PC-9 (cell line): ENCODE measurements around the gene ASB1. TPM values are rescaled to one million over a fixed set of nuclear protein-coding genes. Genes with fewer than 3 reads are reported as not detected.

ENCODE experiments used
- BruUV-seq: library from RNA; stranded (reverse); fragments of 400-500 nt; replicated peaks from 2 replicates; lab custom pipeline; 2021; lab: Mats Ljungman, UMichigan
- CTCF ChIA-PET: fragments of 300-600 bp; sonication (Branson Sonifier 250); formaldehyde crosslinking; loops from one replicate; lab custom pipeline; 2022; ENCODE audit warnings: antibody characterized with exemption; lab: Charles Lee
- POLR2A ChIA-PET: fragments of 300-600 bp; sonication (Branson Sonifier 250); formaldehyde crosslinking; loops from one replicate; lab custom pipeline; 2022; ENCODE audit warnings: antibody characterized with exemption; ENCODE audit not compliant: unreplicated experiment; lab: Charles Lee
- DNase-seq, 2 experiments: peaks; one replicate each; pipeline versions ENCODE4 v3.0.0 to v3.0.0-alpha.2; 2015 to 2022; ENCODE audit warnings: mixed read lengths in 1 of 2
- H2AFZ ChIP-seq: fragments of 200-600 bp; sonication (generic); 2 replicates; pipeline ENCODE4 v1.8.1; 2017; ENCODE audit warnings: antibody characterized with exemption
- H3F3A ChIP-seq: fragments of 200-600 bp; sonication (generic); 2 replicates; pipeline ENCODE4 v1.8.1; 2017; ENCODE audit warnings: antibody characterized with exemption, mild to moderate bottlenecking, low read depth; ENCODE audit not compliant: insufficient read depth
- H3K27ac ChIP-seq: fragments of 200-600 bp; sonication (generic); 2 replicates; pipeline ENCODE4 v1.6.1; 2016; ENCODE audit warnings: mixed run types
- H3K27me3 ChIP-seq: fragments of 200-600 bp; sonication (generic); 2 replicates; pipeline ENCODE4 v1.6.1; 2016; ENCODE audit warnings: low read depth, mixed run types; ENCODE audit not compliant: insufficient read depth
- H3K36me3 ChIP-seq: fragments of 200-600 bp; sonication (generic); 2 replicates; pipeline ENCODE4 v1.6.1; 2016; ENCODE audit warnings: low read depth, mixed run types
- H3K4me1 ChIP-seq: fragments of 200-600 bp; sonication (generic); replicated peaks from 2 replicates; pipeline ENCODE4 v1.6.1; 2016; ENCODE audit warnings: mixed run types; ENCODE audit not compliant: insufficient read depth
- H3K4me2 ChIP-seq: fragments of 200-600 bp; sonication (generic); 2 replicates; pipeline ENCODE4 v1.6.1; 2017; ENCODE audit warnings: mixed run types
- H3K4me3 ChIP-seq: fragments of 200-600 bp; sonication (generic); 2 replicates; pipeline ENCODE4 v1.6.1; 2016; ENCODE audit warnings: mixed run types
- H3K79me2 ChIP-seq: fragments of 200-600 bp; sonication (generic); 2 replicates; pipeline ENCODE4 v1.6.1; 2017; ENCODE audit warnings: low read depth, mixed run types
- H3K9me2 ChIP-seq: fragments of 200-600 bp; sonication (generic); 2 replicates; pipeline ENCODE4 v1.8.1; 2017; ENCODE audit warnings: mild to moderate bottlenecking; ENCODE audit not compliant: insufficient read depth
- H3K9me3 ChIP-seq: fragments of 200-600 bp; sonication (generic); 2 replicates; pipeline ENCODE4 v1.8.1; 2016; ENCODE audit warnings: low read depth; ENCODE audit not compliant: insufficient read depth
- H4K20me1 ChIP-seq: fragments of 200-600 bp; sonication (generic); 2 replicates; pipeline ENCODE4 v1.8.1; 2017; ENCODE audit not compliant: insufficient read depth
- CTCF ChIP-seq: fragments of 200-600 bp; sonication (generic); conservative IDR thresholded peaks from 2 replicates; pipeline ENCODE4 v1.6.1; 2017; ENCODE audit warnings: mixed run types, antibody characterized with exemption, mild to moderate bottlenecking, moderate library complexity
- EZH2 ChIP-seq: fragments of 200-600 bp; sonication (generic); IDR thresholded peaks from 2 replicates; pipeline ENCODE4 v1.8.0; 2017; ENCODE audit warnings: antibody characterized with exemption, low read depth
- intact Hi-C: fragments of 100-400 bp; cut with micrococcal nuclease; formaldehyde crosslinking; loops from one replicate; pipeline ENCODE4 v1.10.0; 2022; ENCODE audit not compliant: unreplicated experiment
- total RNA-seq: library from RNA; stranded (reverse); gene quantifications from 2 replicates; pipeline ENCODE4 v1.2.3, GENCODE V29; 2021

The ASB1 gene
- total RNA-seq, 1 experiment from 2014 or later = 56.7 TPM

GRCh38 chr2:238379096-238379810, 47.5 kb upstream of the ASB1 start:
- peaks cover 26% of the 10 kb centered on the region for H3K4me1 ChIP-seq
- H3K27ac ChIP-seq = peak overlapping the region; percentile 58; the same call in 1 of the 2 replicates
- H3K9me2 ChIP-seq = no peaks in the 10 kb centered on the region
- no peak for TF ChIP-seq CTCF
- TF ChIP-seq EZH2 = no peak
- H3F3A ChIP-seq = peaks cover 22% of the 10 kb centered on the region
- H3K27me3 ChIP-seq = no peaks in the 10 kb centered on the region
- H3K4me2 ChIP-seq = peak overlapping the region; percentile 20
- BruUV-seq = no TSS peak
- H3K79me2 ChIP-seq = no peaks in the 10 kb centered on the region
- H3K4me3 ChIP-seq = no peak overlapping the region
- peak; percentile 31 to 41 for DNase-seq
- H3K36me3 ChIP-seq = no peaks in the 10 kb centered on the region
- CTCF ChIA-PET = no interaction called here
- H4K20me1 ChIP-seq = no peaks in the 10 kb centered on the region
- POLR2A ChIA-PET = interaction anchor here (0.6 kb wide), 1 partner anchor 89 kb away, joined by 9 read pairs; no protein-coding TSS in a partner anchor
- H2AFZ ChIP-seq = no peak overlapping the region
- intact Hi-C loops = no loop called here
- no peaks in the 10 kb centered on the region for H3K9me3 ChIP-seq

GRCh38 chr2:238380336-238380735, 46.4 kb upstream of the ASB1 start:
- Histone ChIP-seq H3K27me3 (no peaks in the 10 kb centered on the region), H3K9me3 (no peaks in the 10 kb centered on the region), H3K36me3 (no peaks in the 10 kb centered on the region), H2AFZ (no peak overlapping the region), H4K20me1 (no peaks in the 10 kb centered on the region), H3K4me3 (no peak overlapping the region), H3K4me2 (peak overlapping the region; percentile 70), H3F3A (peaks cover 22% of the 10 kb centered on the region), H3K4me1 (peaks cover 26% of the 10 kb centered on the region), H3K79me2 (no peaks in the 10 kb centered on the region), H3K27ac (peak overlapping the region; percentile 58), H3K9me2 (no peaks in the 10 kb centered on the region)
- TF ChIP-seq EZH2 (no peak), CTCF (no peak)
- BruUV-seq = no TSS peak
- intact Hi-C loops = loop anchor here (5.0 kb wide), 1 partner anchor 47 kb away; the partner anchor contains the start of gene ASB1
- ChIA-PET POLR2A (no interaction called here), CTCF (no interaction called here)
- no peak for DNase-seq

GRCh38 chr2:238380785-238381184, 45.9 kb upstream of the ASB1 start:
- Histone ChIP-seq H3F3A (peaks cover 22% of the 10 kb centered on the region), H3K9me3 (no peaks in the 10 kb centered on the region), H3K4me1 (peaks cover 26% of the 10 kb centered on the region), H3K9me2 (no peaks in the 10 kb centered on the region), H3K4me2 (peak overlapping the region; percentile 70), H3K4me3 (no peak overlapping the region), H3K79me2 (no peaks in the 10 kb centered on the region), H3K36me3 (no peaks in the 10 kb centered on the region), H2AFZ (no peak overlapping the region), H3K27ac (peak overlapping the region; percentile 58), H4K20me1 (no peaks in the 10 kb centered on the region), H3K27me3 (no peaks in the 10 kb centered on the region)
- TF ChIP-seq EZH2 = no peak
- TF ChIP-seq CTCF = no peak
- peak in 1 of 2 experiments; percentile 98 for DNase-seq
- intact Hi-C loops = loop anchor here (5.0 kb wide), 1 partner anchor 47 kb away; the partner anchor contains the start of gene ASB1
- ChIA-PET POLR2A (interaction anchor here (0.6 kb wide), 1 partner anchor 263 kb away, joined by 16 read pairs; no protein-coding TSS in a partner anchor), CTCF (no interaction called here)
- no TSS peak for BruUV-seq
